WTC11 (cell line): ENCODE data around the gene PURB.

ENCODE experiments used
- CTCF ChIP-seq: fragments of 200-600 bp; IDR thresholded peaks from 2 replicates; pipeline ENCODE4 v1.8.0; 2022; ENCODE audit warnings: antibody characterized with exemption
- HMGXB4 ChIP-seq: sonication (generic); formaldehyde crosslinking; IDR thresholded peaks from 2 replicates; pipeline ENCODE4 v1.8.1; 2023; ENCODE audit warnings: mild to moderate bottlenecking, moderate library complexity, missing genetic modification reagents
- MAX ChIP-seq: sonication (generic); formaldehyde crosslinking; IDR thresholded peaks from 2 replicates; pipeline ENCODE4 v1.8.0; 2022; ENCODE audit warnings: mild to moderate bottlenecking, missing genetic modification reagents
- NR1H2 ChIP-seq: sonication (generic); formaldehyde crosslinking; IDR thresholded peaks from 2 replicates; pipeline ENCODE4 v1.9.0; 2021; ENCODE audit warnings: mild to moderate bottlenecking, moderate library complexity, missing genetic modification reagents
- SMAD3 ChIP-seq: sonication (generic); formaldehyde crosslinking; IDR thresholded peaks from 2 replicates; pipeline ENCODE4 v1.8.0; 2022; ENCODE audit warnings: missing genetic modification reagents, mild to moderate bottlenecking, borderline replicate concordance
- STAT6 ChIP-seq: sonication (generic); formaldehyde crosslinking; conservative IDR thresholded peaks from 2 replicates; pipeline ENCODE4 v1.8.1; 2023; ENCODE audit warnings: mild to moderate bottlenecking, low read depth, missing genetic modification reagents, moderate library complexity
- USF2 ChIP-seq: sonication (generic); formaldehyde crosslinking; IDR thresholded peaks from 2 replicates; pipeline ENCODE4 v1.8.1; 2023; ENCODE audit warnings: mild to moderate bottlenecking, missing genetic modification reagents, moderate library complexity
- ZNF512 ChIP-seq: sonication (generic); formaldehyde crosslinking; IDR thresholded peaks from 2 replicates; pipeline ENCODE4 v1.8.1; 2022; ENCODE audit warnings: missing genetic modification reagents, borderline replicate concordance

GRCh38 chr7:44881066-44881600 lies 4.2 kb downstream of the PURB start:
- TF ChIP-seq HMGXB4 (CRISPR knock-in tag) = no peak
- no peak for TF ChIP-seq CTCF
- no peak for TF ChIP-seq SMAD3
- no peak for TF ChIP-seq NR1H2 (CRISPR knock-in tag)
- no peak for TF ChIP-seq STAT6 (CRISPR knock-in tag)
- no peak for TF ChIP-seq USF2 (CRISPR knock-in tag)
- no peak for TF ChIP-seq MAX
- TF ChIP-seq ZNF512 = no peak
